SW480 (cell line): ENCODE measurements around the gene LOC101059915.
"Not testable (repeated sequence)": the region's sequence is repeated elsewhere in the genome, so short reads cannot be mapped to it uniquely, and the experiment has no call there.

Experiments
- DNase-seq: peaks from one replicate; pipeline ENCODE4 v3.0.0-alpha.2; 2016; ENCODE audit warnings: low spot score

LOC101059915 gene

GRCh38 chrX:71640002-71640401 lies 27.3 kb upstream of the LOC101059915 start:
- no peak for DNase-seq

GRCh38 chrX:71644406-71644805 lies 22.9 kb upstream of the LOC101059915 start:
- not testable (repeated sequence) for DNase-seq

GRCh38 chrX:71650333-71650969 lies 16.9 kb upstream of the LOC101059915 start:
- DNase-seq = peak; percentile 41

GRCh38 chrX:71652405-71652804 lies 14.9 kb upstream of the LOC101059915 start:
- DNase-seq = peak; percentile 66

- no peak for DNase-seq
Observed at GRCh38 chrX:71653344-71653743, 14.0 kb upstream of the LOC101059915 start.

- DNase-seq = no peak
Observed at GRCh38 chrX:71657267-71657666, 10.1 kb upstream of the LOC101059915 start.

GRCh38 chrX:71659342-71659741 lies 8.0 kb upstream of the LOC101059915 start:
- DNase-seq = no peak

GRCh38 chrX:71659959-71660358 lies 7.4 kb upstream of the LOC101059915 start:
- DNase-seq = no peak

GRCh38 chrX:71660562-71661416 lies 6.6 kb upstream of the LOC101059915 start:
- no peak for DNase-seq

- no peak for DNase-seq
Observed at GRCh38 chrX:71661919-71662318, 5.4 kb upstream of the LOC101059915 start.

GRCh38 chrX:71662654-71663053 lies 4.7 kb upstream of the LOC101059915 start:
- peak; percentile 63 for DNase-seq

GRCh38 chrX:71663238-71663637 lies 4.1 kb upstream of the LOC101059915 start:
- peak; percentile 33 for DNase-seq

- DNase-seq = peak; percentile 71
Observed at GRCh38 chrX:71664202-71664601, 3.1 kb upstream of the LOC101059915 start.

- DNase-seq = no peak
Observed at GRCh38 chrX:71664889-71665491, 2.4 kb upstream of the LOC101059915 start.

GRCh38 chrX:71665747-71666146 lies 1.6 kb upstream of the LOC101059915 start:
- no peak for DNase-seq

GRCh38 chrX:71666240-71667223 lies 814 bp upstream of the LOC101059915 start:
- DNase-seq = no peak

- DNase-seq = no peak
Observed at GRCh38 chrX:71668248-71668595, 876 bp downstream of the LOC101059915 start.

- no peak for DNase-seq
Observed at GRCh38 chrX:71669492-71669891, 2.1 kb downstream of the LOC101059915 start.

GRCh38 chrX:71669947-71670346 lies 2.6 kb downstream of the LOC101059915 start:
- DNase-seq = peak; percentile 26

GRCh38 chrX:71671043-71671780 lies 3.9 kb downstream of the LOC101059915 start:
- DNase-seq = no peak

- DNase-seq = no peak
Observed at GRCh38 chrX:71671938-71672337, 4.6 kb downstream of the LOC101059915 start.
